H7 (cell line): ENCODE measurements around the gene ROR1. TPM values are rescaled to one million over a fixed set of nuclear protein-coding genes. Genes with fewer than 3 reads are reported as not detected.
A peak's percentile ranks its signal among the peaks of the same experiment; 100 is the strongest.

Source experiments
- DNase-seq: peaks from one replicate; pipeline ENCODE4 v3.0.0; 2012
- H3K27me3 ChIP-seq: 2 replicates; pipeline ENCODE4 v1.6.0; 2011; ENCODE audit warnings: mild to moderate bottlenecking, low read length; ENCODE audit not compliant: control insufficient read depth, insufficient read depth
- H3K36me3 ChIP-seq: replicated peaks from 2 replicates; pipeline ENCODE4 v1.5.1; 2011; ENCODE audit warnings: low read length; ENCODE audit not compliant: control insufficient read depth, insufficient read depth
- H3K4me3 ChIP-seq: 2 replicates; pipeline ENCODE4 v1.5.1; 2011; ENCODE audit warnings: low read depth, mild to moderate bottlenecking, control low read depth, low read length, moderate library complexity; ENCODE audit not compliant: insufficient read depth
- total RNA-seq: library from RNA; depleted of rRNA; stranded (reverse); fragments of >200 nt; shearing (Covaris generic); gene quantifications from 2 replicates; pipeline ENCODE4 v1.2.3, GENCODE V29; 2014

ROR1 gene
- total RNA-seq, 1 experiment from 2014 or later: 63.4 TPM

GRCh38 chr1:64147045-64147724 is 373.4 kb downstream of the ROR1 start:
- H3K36me3 ChIP-seq: peaks cover 1% of the 10 kb centered on the region; the same call in 1 of the 2 replicates
- no peaks in the 10 kb centered on the region for H3K27me3 ChIP-seq
- DNase-seq: no peak
- H3K4me3 ChIP-seq: no peak overlapping the region

GRCh38 chr1:64147759-64148158 is 373.9 kb downstream of the ROR1 start:
- DNase-seq: no peak
- Histone ChIP-seq H3K36me3 (peaks cover 1% of the 10 kb centered on the region; the same call in 1 of the 2 replicates), H3K27me3 (no peaks in the 10 kb centered on the region)

GRCh38 chr1:64150266-64150665 is 376.4 kb downstream of the ROR1 start:
- Histone ChIP-seq H3K4me3 (no peak overlapping the region), H3K36me3 (no peaks in the 10 kb centered on the region), H3K27me3 (no peaks in the 10 kb centered on the region)
- DNase-seq: no peak

More at GRCh38 chr1:64147759-64148158, 373.9 kb downstream of the ROR1 start:
- H3K4me3 ChIP-seq: no peak overlapping the region

GRCh38 chr1:64150729-64151230 is 377.0 kb downstream of the ROR1 start:
- Histone ChIP-seq H3K4me3 (no peak overlapping the region), H3K27me3 (no peaks in the 10 kb centered on the region), H3K36me3 (no peaks in the 10 kb centered on the region)
- DNase-seq: no peak

GRCh38 chr1:64155278-64155677 is 381.5 kb downstream of the ROR1 start:
- Histone ChIP-seq H3K36me3 (no peaks in the 10 kb centered on the region), H3K27me3 (no peaks in the 10 kb centered on the region), H3K4me3 (no peak overlapping the region)
- DNase-seq: peak; percentile 14

GRCh38 chr1:64161357-64161941 is 387.6 kb downstream of the ROR1 start:
- DNase-seq: no peak
- Histone ChIP-seq H3K27me3 (no peaks in the 10 kb centered on the region), H3K36me3 (no peaks in the 10 kb centered on the region), H3K4me3 (no peak overlapping the region)

GRCh38 chr1:64162151-64162550 is 388.3 kb downstream of the ROR1 start:
- H3K4me3 ChIP-seq: no peak overlapping the region
- no peaks in the 10 kb centered on the region for H3K27me3 ChIP-seq
- DNase-seq: no peak
- H3K36me3 ChIP-seq: no peaks in the 10 kb centered on the region

- no peak for DNase-seq
- Histone ChIP-seq H3K27me3 (no peaks in the 10 kb centered on the region), H3K4me3 (no peak overlapping the region), H3K36me3 (no peaks in the 10 kb centered on the region)
Observed at GRCh38 chr1:64162804-64163203, 389.0 kb downstream of the ROR1 start.

- Histone ChIP-seq H3K36me3 (no peaks in the 10 kb centered on the region), H3K4me3 (no peak overlapping the region), H3K27me3 (no peaks in the 10 kb centered on the region)
- DNase-seq: no peak
Observed at GRCh38 chr1:64163431-64163830, 389.6 kb downstream of the ROR1 start.

GRCh38 chr1:64163970-64164369 is 390.2 kb downstream of the ROR1 start:
- Histone ChIP-seq H3K27me3 (no peaks in the 10 kb centered on the region), H3K36me3 (no peaks in the 10 kb centered on the region), H3K4me3 (no peak overlapping the region)
- DNase-seq: peak; percentile 19

GRCh38 chr1:64166629-64167028 is 392.8 kb downstream of the ROR1 start:
- DNase-seq: no peak
- Histone ChIP-seq H3K36me3 (no peaks in the 10 kb centered on the region; the same call in none of the 2 replicates), H3K27me3 (no peaks in the 10 kb centered on the region), H3K4me3 (no peak overlapping the region)

GRCh38 chr1:64167176-64167575 is 393.4 kb downstream of the ROR1 start:
- Histone ChIP-seq H3K27me3 (no peaks in the 10 kb centered on the region), H3K36me3 (no peaks in the 10 kb centered on the region; the same call in none of the 2 replicates), H3K4me3 (no peak overlapping the region)
- no peak for DNase-seq

GRCh38 chr1:64171246-64171645 is 397.4 kb downstream of the ROR1 start:
- no peaks in the 10 kb centered on the region; the same call in none of the 2 replicates for H3K36me3 ChIP-seq
- no peaks in the 10 kb centered on the region for H3K27me3 ChIP-seq
- DNase-seq: no peak
- H3K4me3 ChIP-seq: no peak overlapping the region

- DNase-seq: no peak
- Histone ChIP-seq H3K36me3 (no peaks in the 10 kb centered on the region; the same call in none of the 2 replicates), H3K4me3 (no peak overlapping the region), H3K27me3 (no peaks in the 10 kb centered on the region)
Observed at GRCh38 chr1:64171797-64172281, 398.0 kb downstream of the ROR1 start.

- DNase-seq: no peak
- Histone ChIP-seq H3K4me3 (no peak overlapping the region), H3K36me3 (no peaks in the 10 kb centered on the region; the same call in none of the 2 replicates), H3K27me3 (no peaks in the 10 kb centered on the region)
Observed at GRCh38 chr1:64172458-64172983, 398.7 kb downstream of the ROR1 start.
